ENCODE measurements around the gene LUC7L2.
A peak's percentile ranks its signal among the peaks of the same experiment; 100 is the strongest.
"Not testable (repeated sequence)": the region's sequence is repeated elsewhere in the genome, so short reads cannot be mapped to it uniquely, and the experiment has no call there.

Gene LUC7L2

DNA sequence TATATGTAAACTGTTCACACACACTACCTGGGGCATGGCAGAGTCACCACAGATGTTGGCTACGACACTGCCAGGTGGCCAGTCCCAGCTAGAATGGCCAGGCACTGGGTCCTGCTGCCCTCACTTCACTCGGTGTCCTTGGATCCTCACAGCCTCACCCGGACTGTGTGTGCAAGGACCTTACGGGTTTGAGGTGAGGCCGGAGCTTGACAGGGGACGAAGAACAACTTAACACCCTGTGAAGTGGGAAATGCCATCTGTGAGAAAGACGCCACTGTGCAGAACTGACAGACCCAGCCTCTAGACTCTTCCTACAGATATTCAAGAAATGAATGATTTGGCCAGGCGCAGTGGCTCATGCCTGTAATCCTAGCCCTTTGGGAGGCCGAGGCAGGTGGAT lies 77.1 kb downstream of the LUC7L2 start:
- H3K27ac ChIP-seq, result no peak overlapping the region
- DNase-seq (ENCODE audit: low read depth, low spot score), result no peak

DNA sequence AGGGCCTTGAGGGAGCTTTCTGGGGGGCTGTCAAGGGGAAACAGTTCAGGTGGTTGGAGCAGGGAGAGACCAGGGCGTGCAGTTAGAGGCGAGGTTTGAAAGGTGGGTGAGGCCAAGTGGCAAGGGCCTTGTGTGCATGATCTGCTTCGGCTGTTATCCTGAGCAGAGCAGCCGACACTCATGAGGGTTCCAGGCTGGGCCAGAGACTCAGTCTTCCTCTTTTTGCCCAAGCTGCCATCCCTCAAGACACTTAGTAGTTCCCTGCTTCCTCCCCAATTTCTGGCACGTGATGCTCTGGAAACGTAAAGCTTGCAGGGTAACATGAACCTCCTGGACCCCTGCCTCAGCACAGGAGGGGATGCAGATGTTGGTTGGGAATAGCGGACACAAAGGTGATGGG lies 79.7 kb downstream of the LUC7L2 start:
- no peak for DNase-seq (ENCODE audit: low read depth, low spot score)
- H3K27ac ChIP-seq, result no peak overlapping the region

DNA sequence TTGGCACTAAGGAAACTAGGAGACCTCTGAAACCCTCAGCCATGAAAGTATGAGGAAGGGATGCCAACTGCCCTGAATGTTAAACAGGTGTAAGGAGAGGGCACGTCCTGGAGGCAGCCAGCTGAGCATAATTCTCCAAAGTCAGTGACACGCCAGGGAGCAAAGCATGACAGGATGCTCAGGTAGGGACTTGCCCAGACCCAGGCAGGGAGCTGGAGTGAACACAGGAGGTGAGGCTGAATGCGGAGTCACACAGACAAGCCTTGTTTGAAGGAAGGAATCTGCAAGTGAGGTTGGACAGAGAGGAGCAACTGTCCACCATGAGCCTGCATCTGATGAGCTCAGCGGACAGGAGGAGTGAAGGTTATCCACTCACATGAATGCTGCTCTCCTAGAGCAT lies 82.3 kb downstream of the LUC7L2 start:
- peak; percentile 74 for DNase-seq (ENCODE audit: low read depth, low spot score)
- H3K27ac ChIP-seq, result peak overlapping the region; percentile 28

DNA sequence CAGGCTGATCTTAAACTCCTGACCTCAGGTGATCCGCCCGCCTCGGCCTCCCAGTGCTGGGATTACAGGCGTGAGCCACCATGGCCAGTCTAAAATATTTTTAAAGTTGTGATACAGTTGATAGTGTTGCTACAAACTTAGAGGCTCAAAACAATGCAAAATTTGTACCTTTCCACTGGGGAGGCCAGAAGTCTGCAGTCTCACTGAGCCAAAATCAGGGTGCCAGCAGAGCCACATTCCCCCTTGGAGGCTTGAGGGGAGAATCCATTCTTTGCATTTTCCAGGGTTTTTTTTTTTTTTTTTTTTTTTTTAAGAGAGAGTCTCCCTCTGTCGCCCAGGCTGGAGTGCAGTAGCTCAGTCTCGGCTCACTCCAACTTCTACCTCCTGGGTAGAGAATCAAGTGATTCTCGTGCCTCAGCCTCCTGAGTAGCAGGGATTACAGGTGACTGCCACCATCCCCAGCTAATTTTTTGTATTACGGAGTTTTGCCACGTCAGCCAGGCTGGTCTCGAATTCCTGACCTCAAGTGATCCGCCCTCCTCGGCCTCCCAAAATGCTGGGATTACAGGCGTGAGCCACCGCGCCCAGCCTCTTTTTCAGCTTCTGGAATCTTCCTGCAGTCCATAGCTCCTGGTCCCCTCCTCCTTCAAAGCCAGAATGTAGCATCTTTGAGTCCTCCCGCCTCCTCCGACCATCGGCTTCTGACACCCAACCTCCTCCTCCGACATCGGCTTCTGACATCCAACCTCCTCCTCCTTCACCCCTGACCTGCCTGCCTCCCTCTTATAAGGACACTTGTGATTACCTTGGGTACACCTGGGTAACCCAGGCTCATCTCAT lies 86.6 kb downstream of the LUC7L2 start:
- DNase-seq (ENCODE audit: low read depth, low spot score), result no peak
- H3K27ac ChIP-seq, result no peak overlapping the region

DNA sequence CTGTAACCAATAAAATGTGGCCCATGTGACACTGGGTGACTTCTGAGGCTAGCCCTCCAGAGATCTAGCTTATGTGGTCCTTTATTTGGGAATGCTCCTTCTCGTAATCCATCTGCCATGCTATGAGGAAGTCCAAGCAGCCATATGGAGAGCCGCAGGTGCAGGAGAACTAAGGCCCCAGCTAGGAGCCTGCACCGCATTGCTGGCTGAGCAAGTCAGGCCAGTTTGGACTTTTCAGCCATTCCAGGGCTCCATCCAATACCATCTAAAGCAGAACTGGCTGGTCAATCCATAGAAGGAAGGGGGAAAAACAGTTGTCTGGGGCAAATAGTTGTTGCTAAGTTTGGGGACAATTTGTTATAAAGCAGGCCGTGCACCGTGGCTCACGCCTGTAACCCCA lies 91.2 kb downstream of the LUC7L2 start:
- H3K27ac ChIP-seq, result no peak overlapping the region
- DNase-seq (ENCODE audit: low read depth, low spot score), result no peak

DNA sequence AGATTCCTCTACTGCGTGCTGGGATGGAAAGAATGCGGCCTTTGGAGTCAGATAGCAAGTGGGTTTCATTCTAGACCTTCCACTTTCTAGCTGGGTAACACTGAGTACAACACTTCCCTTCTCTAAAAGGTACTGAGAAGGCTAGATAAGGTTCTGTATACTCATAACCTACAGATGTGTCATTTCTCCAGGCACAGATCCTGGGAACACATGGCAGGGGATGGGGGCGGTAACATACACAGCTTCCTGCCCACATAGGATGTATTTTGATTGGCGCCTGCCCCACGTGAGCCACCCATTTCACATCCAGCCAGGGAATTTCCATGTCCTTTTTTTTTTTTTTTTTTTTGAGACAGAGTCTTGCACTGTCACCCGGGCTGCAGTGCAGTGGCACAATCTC lies 91.9 kb downstream of the LUC7L2 start:
- H3K27ac ChIP-seq, result no peak overlapping the region
- no peak for DNase-seq (ENCODE audit: low read depth, low spot score)

DNA sequence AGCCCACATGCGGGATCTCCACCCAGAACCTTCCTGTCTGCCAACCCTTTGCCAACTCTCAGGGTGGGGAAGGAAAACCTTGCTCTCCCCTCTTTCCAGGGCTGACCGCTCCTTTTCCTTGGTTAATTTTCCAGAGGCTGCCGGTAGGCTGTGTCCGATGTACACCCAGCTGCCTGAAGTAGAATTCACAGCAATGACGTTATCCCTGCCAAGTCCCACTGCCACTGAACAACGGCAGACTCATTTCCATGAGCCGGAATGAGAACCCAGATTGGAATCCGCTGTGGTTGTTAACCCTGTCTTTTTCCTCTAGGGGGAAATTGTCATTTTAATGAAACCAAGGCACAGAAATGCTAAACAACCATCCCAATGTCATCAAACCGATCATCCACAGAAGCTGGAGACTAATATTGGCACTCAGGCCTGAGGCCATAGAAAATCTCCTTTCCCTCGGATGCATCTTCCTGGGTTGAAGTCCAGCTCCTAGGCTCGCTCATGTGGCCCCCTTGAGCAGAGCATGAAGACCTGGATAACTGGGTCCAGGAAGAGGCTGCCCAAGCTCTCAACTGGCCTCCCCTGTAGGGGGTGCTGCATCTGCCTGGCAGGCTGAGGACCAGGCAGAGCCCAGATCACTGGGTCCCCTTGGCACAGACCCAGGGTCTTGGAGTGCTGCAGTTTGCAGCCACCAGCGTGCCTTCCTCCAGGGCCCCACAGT lies 93.4 kb downstream of the LUC7L2 start:
- H3K27ac ChIP-seq, result no peak overlapping the region
- no peak for DNase-seq (ENCODE audit: low read depth, low spot score)

DNA sequence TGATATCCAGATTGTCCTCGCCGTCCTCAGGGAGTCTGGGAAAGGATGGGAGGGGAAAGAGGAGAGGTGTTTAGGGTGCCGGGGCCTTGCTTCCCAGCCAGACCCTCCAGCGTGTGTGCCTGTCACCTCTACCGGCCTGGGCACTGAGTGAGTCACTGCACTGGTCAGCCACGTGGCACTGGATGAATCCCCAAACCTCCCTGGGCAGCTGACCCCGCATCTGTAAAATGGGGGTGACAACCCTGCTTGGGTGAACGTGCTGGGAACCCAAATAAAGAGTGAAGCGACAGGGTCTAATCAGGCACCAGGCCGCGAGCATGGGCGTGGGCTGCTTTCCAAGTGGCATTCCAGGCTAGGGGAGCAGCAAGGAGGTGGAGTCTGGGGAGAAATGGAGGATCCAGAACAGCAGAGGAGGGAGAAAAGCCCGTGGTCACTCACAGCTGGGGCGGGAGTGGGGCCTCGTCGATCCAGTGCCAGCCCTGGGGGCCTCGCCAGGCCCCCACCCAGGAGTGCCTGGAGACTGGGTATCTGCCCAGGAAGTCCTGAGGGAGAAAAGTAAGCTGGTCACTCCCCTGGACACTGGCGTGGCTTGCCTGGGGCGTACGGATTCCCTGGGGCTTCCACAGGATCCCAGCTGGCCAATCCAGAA lies 94.1 kb downstream of the LUC7L2 start:
- no peak overlapping the region for H3K27ac ChIP-seq

DNA sequence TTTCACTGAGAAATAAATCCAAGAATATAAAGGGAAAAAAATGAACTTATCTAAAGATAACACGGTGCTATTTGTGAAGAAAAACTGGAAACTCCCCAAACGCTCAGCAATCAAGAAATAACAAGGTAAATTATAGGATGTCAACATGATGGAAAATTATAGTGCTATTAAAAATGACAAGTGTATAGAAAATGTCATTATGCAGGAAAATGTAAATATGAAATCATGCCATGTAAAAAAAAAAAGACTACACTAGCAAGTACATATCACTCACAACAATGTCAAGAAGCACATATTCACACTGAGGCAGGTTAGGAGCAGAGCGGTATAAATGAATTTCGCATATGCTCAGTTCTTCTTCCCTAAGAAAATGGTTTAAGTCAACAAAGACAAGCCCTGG lies 96.1 kb downstream of the LUC7L2 start:
- H3K27ac ChIP-seq, result no peak overlapping the region
- DNase-seq (ENCODE audit: low read depth, low spot score), result no peak

More for the DNA sequence above, 94.1 kb downstream of the LUC7L2 start:
- DNase-seq (ENCODE audit: low read depth, low spot score), result no peak

DNA sequence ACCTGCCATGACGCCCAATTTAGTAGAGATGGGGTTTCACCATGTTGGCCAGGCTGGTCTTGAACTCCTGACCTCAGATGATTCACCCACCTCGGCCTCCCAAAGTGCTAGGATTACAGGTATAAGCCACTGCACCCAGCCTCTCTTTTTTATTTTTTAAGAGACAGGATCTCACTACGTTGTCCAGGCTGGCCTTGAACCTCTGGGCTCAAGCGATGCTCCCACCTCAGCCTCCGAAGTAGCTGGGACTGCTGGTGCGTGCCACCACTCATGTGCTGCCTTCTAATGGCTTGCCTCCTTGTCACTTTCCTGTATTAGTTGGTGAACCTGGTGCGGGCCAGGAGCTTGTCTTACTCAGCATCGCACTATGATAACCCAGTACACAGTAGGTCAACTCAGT lies 96.8 kb downstream of the LUC7L2 start:
- H3K27ac ChIP-seq, result no peak overlapping the region
- no peak for DNase-seq (ENCODE audit: low read depth, low spot score)

DNA sequence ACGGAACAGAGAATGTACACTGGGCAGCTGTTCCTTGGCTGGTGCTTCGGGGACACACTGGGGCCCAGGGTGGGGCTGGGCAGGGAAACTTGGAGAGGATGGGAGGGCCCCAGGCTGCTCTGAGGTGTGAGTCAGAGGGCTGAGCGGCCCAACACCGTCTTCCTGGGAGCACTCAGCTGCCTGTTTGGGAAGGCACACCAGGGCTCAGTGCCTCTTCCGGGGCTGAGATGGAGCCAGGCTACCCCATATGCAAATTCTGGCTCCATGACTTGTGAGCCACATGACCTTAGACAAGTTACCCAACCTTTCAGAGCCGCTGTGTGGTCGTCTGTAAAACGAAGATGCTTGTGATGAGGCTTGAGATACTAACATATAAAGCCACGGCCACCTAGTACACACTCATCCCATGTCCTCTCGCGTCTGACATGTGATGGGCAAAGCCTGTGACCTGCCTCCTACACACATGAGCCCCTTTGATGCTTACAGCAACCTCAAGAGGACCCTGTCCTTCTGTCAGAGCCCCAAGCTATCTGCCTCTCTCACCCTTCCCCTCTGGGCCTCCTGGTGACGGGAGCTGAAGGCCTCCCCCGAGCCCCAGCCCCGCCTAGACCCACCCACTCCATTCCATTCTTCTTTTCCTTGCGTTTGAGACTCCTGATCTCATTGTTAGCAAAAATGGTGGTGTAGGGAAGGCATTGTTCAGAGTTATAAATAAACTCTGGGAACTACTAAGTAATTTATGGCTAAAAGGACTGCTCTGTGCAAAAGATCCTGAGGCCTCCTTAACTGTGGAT lies 97.7 kb downstream of the LUC7L2 start:
- H3K27ac ChIP-seq, result no peak overlapping the region
- no peak for DNase-seq (ENCODE audit: low read depth, low spot score)

DNA sequence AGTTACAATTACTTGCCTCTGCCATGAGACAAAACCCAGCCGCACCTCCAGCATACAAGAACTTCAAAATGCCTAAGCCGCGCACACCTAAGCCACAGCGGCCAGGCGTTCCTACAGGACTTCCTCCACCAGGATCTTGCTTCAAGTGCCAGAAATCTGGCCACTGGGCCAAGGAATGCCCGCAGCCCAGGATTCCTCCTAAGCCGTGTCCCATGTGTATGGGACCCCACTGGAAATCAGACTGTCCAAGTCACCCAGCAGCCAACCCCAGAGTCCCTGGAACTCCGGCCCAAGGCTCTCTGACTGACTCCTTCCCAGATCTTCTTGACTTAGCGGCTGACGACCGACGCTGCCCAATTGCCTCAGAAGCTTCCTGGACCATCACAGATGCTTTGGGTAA lies 103.7 kb downstream of the LUC7L2 start:
- not testable (repeated sequence) for DNase-seq (ENCODE audit: low read depth, low spot score)

DNA sequence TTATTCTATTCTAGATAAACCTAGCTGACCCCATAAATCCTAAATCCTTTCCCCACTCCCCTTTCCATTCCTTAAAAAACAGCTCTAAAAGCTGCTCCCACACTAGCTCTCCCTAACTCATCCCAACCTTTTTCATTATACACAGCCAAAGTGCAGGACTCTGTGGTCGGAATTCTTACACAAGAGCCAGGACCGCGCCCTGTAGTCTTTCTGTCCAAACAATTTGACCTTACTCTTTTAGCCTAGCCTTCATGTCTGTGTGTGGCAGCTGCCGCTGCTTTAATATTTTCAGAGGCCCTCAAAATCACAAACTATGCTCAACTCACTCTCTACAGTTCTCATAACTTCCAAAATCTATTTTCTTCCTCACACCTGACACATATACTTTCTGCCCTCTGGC lies 104.8 kb downstream of the LUC7L2 start:
- H3K27ac ChIP-seq; DNase-seq (ENCODE audit: low read depth, low spot score): not testable (repeated sequence)

More for the DNA sequence above, 103.7 kb downstream of the LUC7L2 start:
- not testable (repeated sequence) for H3K27ac ChIP-seq

DNA sequence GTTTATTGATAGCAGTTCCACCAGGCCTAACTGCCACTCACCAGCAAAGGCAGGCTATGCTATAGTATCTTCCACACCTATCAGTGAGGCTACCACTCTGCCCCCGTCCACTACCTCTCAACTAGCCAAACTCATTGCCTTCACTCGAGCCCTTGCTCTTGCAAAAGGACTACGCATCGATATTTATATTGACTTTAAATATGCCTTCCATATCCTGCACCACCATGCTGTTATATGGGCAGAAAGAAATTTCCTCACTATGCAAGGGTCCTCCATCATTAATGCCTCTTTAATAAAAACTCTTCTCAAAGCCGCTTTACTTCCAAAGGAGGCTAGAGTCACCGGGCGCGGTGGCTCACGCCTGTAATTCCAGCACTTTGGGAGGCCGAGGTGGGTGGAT lies 105.4 kb downstream of the LUC7L2 start:
- not testable (repeated sequence) for DNase-seq (ENCODE audit: low read depth, low spot score); H3K27ac ChIP-seq

DNA sequence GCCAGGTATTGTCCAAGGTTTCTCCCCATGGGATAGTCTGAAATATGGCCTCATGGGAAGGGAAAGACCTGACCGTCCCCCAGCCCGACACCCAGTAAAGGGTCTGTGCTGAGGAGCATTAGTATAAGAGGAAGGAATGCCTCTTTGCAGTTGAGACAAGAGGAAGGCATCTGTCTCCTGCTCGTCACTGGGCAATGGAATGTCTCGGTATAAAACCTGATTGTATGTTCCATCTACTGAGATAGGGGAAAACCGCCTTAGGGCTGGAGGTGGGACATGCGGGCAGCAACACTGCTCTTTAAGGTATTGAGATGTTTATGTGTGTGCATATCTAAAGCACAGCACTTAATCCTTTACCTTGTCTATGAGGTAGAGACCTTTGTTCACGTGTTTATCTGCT lies 108.0 kb downstream of the LUC7L2 start:
- DNase-seq (ENCODE audit: low read depth, low spot score); H3K27ac ChIP-seq: not testable (repeated sequence)

DNA sequence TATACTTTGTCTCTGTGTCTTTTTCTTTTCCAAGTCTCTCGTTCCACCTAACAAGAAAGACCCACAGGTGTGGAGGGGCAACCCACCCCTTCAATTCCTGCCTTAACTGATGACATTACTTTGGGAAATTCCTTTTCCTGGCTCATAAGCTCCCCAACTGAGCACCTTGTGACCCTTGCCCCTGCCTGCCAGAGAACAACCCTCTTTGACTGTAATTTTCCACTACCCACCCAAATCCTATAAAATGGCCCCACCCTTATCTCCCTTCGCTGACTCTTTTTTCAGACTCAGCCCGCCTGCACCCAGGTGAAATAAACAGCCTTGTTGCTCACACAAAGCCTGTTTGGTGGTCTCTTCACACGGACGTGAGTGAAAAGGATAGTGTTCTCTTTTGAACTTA lies 108.6 kb downstream of the LUC7L2 start:
- not testable (repeated sequence) for H3K27ac ChIP-seq; DNase-seq (ENCODE audit: low read depth, low spot score)

DNA sequence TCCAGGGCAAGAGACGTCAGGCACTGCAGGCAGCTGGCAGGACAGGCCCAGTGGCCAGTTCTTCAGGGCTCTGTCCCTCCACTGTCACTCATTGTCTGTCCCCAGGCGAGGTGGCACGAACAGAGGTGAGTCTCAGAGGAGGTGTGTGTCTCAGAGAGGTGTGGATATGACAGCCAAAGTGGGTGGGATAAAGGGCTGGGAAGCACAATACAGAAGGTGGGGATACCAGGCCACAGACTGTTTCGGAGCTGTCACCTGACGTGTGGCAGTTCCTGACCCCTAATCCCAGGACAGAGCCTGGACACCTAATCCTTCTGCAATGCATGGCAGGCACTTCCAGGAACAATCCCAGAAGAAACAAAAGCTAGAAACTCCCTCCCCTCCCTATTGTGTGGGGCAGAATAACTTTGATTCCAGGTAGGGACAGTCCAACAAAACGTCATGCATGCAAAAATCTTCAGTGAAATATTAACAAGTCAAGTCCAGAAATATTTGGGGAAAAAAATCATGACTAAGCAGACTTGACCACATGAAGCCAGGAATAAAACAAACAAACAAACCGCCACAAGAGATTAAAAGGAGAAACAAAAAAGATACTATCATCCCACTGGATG lies 112.2 kb downstream of the LUC7L2 start:
- no peak for DNase-seq (ENCODE audit: low read depth, low spot score)
- H3K27ac ChIP-seq, result no peak overlapping the region
